Keratinocyte (primary cell): ENCODE data around the gene CCL22. TPM values are rescaled to one million over a fixed set of nuclear protein-coding genes. Genes with fewer than 3 reads are reported as not detected.

Source experiments
- DNase-seq: peaks from one replicate; pipeline ENCODE4 v3.0.0-alpha.2; 2011; ENCODE audit warnings: low read depth, missing footprints, low spot score
- FAIRE-seq: peaks from 2 replicates; lab custom pipeline; 2011; peaks lifted over from hg19 to GRCh38; lab: Jason Lieb, UNC
- H2AFZ ChIP-seq: 2 replicates; pipeline ENCODE4 v1.6.0; 2012; ENCODE audit warnings: low read length, control low read depth, inconsistent platforms; ENCODE audit not compliant: control insufficient read depth
- H3K27ac ChIP-seq: 2 replicates; pipeline ENCODE4 v1.5.1; 2011; ENCODE audit warnings: low read length; ENCODE audit not compliant: control insufficient read depth, insufficient read depth
- H3K27me3 ChIP-seq: 3 replicates; pipeline ENCODE4 v1.6.0; 2011; ENCODE audit warnings: low read length; ENCODE audit not compliant: control insufficient read depth, insufficient read depth; ENCODE audit errors: extremely low read depth
- H3K36me3 ChIP-seq, 2 experiments: 2 replicates in 1 of 2; 3 replicates in 1 of 2; pipeline ENCODE4 v1.5.1; 2011; ENCODE audit warnings: low read length in 2 of 2, mild to moderate bottlenecking in 1 of 2; ENCODE audit not compliant: control insufficient read depth in 2 of 2, insufficient read depth in 2 of 2; ENCODE audit errors: extremely low read depth in 1 of 2
- H3K4me1 ChIP-seq: 3 replicates; pipeline ENCODE4 v1.5.1; 2011; ENCODE audit warnings: low read length; ENCODE audit not compliant: control insufficient read depth, insufficient read depth; ENCODE audit errors: extremely low read depth
- H3K4me2 ChIP-seq: 3 replicates; pipeline ENCODE4 v1.6.0; 2011; ENCODE audit warnings: low read depth, low read length; ENCODE audit not compliant: control insufficient read depth, insufficient read depth; ENCODE audit errors: extremely low read depth
- H3K4me3 ChIP-seq, 3 experiments: fragments of 200-600 bp in 1 of 3; sonication (generic) in 1 of 3; 2 replicates in 2 of 3; 3 replicates in 1 of 3; pipeline ENCODE4 v1.5.1; 2011 to 2016; ENCODE audit warnings: low read length in 3 of 3, mild to moderate bottlenecking in 3 of 3, control low read depth in 2 of 3, inconsistent platforms in 1 of 3, low read depth in 1 of 3, mixed read lengths in 1 of 3, mixed run types in 1 of 3, moderate library complexity in 1 of 3; ENCODE audit not compliant: control insufficient read depth in 2 of 3, insufficient read depth in 2 of 3; ENCODE audit errors: extremely low read depth in 1 of 3
- H3K79me2 ChIP-seq: 2 replicates; pipeline ENCODE4 v1.6.0; 2012; ENCODE audit warnings: low read length; ENCODE audit not compliant: control insufficient read depth, insufficient read depth
- H3K9ac ChIP-seq: 3 replicates; pipeline ENCODE4 v1.6.0; 2011; ENCODE audit warnings: low read length; ENCODE audit not compliant: control insufficient read depth, insufficient read depth; ENCODE audit errors: extremely low read depth
- H3K9me1 ChIP-seq: 3 replicates; pipeline ENCODE4 v1.6.0; 2011; ENCODE audit warnings: low read length; ENCODE audit not compliant: control insufficient read depth, insufficient read depth; ENCODE audit errors: extremely low read depth
- H3K9me3 ChIP-seq: 2 replicates; pipeline ENCODE4 v1.5.1; 2012; ENCODE audit warnings: low read depth, low read length; ENCODE audit not compliant: control insufficient read depth
- H4K20me1 ChIP-seq: 3 replicates; pipeline ENCODE4 v1.6.0; 2011; ENCODE audit warnings: low read length; ENCODE audit not compliant: control insufficient read depth, insufficient read depth; ENCODE audit errors: extremely low read depth
- EZH2 ChIP-seq: IDR thresholded peaks from one replicate; pipeline ENCODE4 v1.6.1; 2012; ENCODE audit warnings: inconsistent platforms, mild to moderate bottlenecking, low read length, moderate library complexity
- dilution Hi-C: fragments of 300-500 bp; cut with MboI; formaldehyde crosslinking; loops from one replicate; pipeline ENCODE4 v1.7.0; 2020; ENCODE audit warnings: low sequenced_read_pairs; ENCODE audit not compliant: extremely low pct_ligation_motif_present
- polyA plus RNA-seq, 5 experiments: library from polyadenylated mRNA; depleted of rRNA in 3 of 5; stranded (reverse) in 3 of 5; stranded (forward) in 1 of 5; unstranded in 1 of 5; fragments of >200 nt; gene quantifications; 1 replicate in 1 of 5; 2 replicates in 3 of 5; 3 replicates in 1 of 5; pipeline versions ENCODE4 v1.2.1 to v1.2.3, GENCODE V29; 2011 to 2012; ENCODE audit warnings: missing spikeins in 2 of 5, low read depth in 1 of 5, low replicate concordance in 1 of 5
- TF ChIP-seq, protein P1 (sequence below), 3 experiments: IDR thresholded peaks in 1 of 3; conservative IDR thresholded peaks in 1 of 3; optimal IDR thresholded peaks in 1 of 3; 2 replicates in 2 of 3; 3 replicates in 1 of 3; pipeline versions ENCODE3 to v1.5.1; 2011; ENCODE audit warnings: low read length in 3 of 3, mild to moderate bottlenecking in 3 of 3, moderate library complexity in 2 of 3, control low read depth in 1 of 3, inconsistent platforms in 1 of 3; ENCODE audit not compliant: insufficient read depth in 2 of 3; ENCODE audit errors: extremely low read depth in 1 of 3

CCL22 gene
- polyA plus RNA-seq, 1 donor (not counting 4 experiments of a cell fraction or from before 2014, with no cell fraction given): not detected

DNA sequence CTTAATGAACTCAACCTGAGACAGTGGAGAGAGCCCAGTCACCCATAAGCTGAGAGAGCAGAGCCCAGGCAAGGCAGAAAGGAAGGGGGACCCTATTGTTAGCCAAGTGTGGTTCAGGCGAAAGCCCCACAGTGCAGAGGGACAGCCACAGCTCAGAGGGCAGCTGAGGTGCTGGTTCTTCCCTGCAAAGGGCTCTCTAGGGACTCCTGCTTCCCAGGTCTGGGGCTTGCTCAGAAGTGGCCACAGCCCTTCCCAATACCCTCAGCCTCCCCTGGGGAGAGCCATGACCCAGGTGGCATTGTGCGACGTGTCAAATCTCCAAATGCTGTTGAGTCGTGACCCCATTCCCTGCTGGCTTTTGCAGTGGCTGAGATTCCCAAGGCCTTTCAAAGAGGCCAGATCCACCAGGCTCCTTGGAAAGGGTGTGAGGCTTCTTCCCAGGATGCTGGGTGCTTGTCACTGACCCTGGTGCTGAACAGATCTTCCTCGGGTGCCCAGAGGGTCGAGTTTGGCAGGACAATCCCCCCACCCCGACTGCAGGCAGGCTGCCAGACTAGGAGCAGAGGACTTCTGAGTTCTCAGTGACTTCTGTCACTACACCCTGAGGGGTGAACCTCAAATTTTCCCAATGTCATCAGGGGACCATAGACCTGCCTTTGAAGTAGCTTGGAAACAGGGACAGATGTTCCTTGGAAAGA, 43.5 kb downstream of the CCL22 start:
- H3K79me2 ChIP-seq: no peaks in the 10 kb centered on the region
- DNase-seq: no peak
- no peak overlapping the region for H3K9ac ChIP-seq
- H2AFZ ChIP-seq: no peak overlapping the region
- no peak overlapping the region for H3K27ac ChIP-seq
- H3K4me3 ChIP-seq: no peak overlapping the region
- H3K27me3 ChIP-seq: peaks cover 15% of the 10 kb centered on the region
- dilution Hi-C loops: no loop called here
- FAIRE-seq: no peak
- no peaks in the 10 kb centered on the region for H3K9me1 ChIP-seq
- peaks cover 3% of the 10 kb centered on the region for H3K4me1 ChIP-seq
- no peak overlapping the region for H3K4me2 ChIP-seq
- TF ChIP-seq, protein P1, sequence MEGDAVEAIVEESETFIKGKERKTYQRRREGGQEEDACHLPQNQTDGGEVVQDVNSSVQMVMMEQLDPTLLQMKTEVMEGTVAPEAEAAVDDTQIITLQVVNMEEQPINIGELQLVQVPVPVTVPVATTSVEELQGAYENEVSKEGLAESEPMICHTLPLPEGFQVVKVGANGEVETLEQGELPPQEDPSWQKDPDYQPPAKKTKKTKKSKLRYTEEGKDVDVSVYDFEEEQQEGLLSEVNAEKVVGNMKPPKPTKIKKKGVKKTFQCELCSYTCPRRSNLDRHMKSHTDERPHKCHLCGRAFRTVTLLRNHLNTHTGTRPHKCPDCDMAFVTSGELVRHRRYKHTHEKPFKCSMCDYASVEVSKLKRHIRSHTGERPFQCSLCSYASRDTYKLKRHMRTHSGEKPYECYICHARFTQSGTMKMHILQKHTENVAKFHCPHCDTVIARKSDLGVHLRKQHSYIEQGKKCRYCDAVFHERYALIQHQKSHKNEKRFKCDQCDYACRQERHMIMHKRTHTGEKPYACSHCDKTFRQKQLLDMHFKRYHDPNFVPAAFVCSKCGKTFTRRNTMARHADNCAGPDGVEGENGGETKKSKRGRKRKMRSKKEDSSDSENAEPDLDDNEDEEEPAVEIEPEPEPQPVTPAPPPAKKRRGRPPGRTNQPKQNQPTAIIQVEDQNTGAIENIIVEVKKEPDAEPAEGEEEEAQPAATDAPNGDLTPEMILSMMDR (optimal IDR thresholded peaks at IDR 0.05 in 1 of 3, IDR thresholded peaks at IDR 0.05 in 1 of 3, conservative IDR thresholded peaks at IDR 0.05 in 1 of 3; ENCODE audit: extremely low read depth in 1 of 3, insufficient read depth in 2 of 3, low read length in 3 of 3): no peak
- no peak for TF ChIP-seq EZH2
- no peaks in the 10 kb centered on the region for H4K20me1 ChIP-seq
- no peaks in the 10 kb centered on the region for H3K36me3 ChIP-seq
- H3K9me3 ChIP-seq: no peaks in the 10 kb centered on the region

DNA sequence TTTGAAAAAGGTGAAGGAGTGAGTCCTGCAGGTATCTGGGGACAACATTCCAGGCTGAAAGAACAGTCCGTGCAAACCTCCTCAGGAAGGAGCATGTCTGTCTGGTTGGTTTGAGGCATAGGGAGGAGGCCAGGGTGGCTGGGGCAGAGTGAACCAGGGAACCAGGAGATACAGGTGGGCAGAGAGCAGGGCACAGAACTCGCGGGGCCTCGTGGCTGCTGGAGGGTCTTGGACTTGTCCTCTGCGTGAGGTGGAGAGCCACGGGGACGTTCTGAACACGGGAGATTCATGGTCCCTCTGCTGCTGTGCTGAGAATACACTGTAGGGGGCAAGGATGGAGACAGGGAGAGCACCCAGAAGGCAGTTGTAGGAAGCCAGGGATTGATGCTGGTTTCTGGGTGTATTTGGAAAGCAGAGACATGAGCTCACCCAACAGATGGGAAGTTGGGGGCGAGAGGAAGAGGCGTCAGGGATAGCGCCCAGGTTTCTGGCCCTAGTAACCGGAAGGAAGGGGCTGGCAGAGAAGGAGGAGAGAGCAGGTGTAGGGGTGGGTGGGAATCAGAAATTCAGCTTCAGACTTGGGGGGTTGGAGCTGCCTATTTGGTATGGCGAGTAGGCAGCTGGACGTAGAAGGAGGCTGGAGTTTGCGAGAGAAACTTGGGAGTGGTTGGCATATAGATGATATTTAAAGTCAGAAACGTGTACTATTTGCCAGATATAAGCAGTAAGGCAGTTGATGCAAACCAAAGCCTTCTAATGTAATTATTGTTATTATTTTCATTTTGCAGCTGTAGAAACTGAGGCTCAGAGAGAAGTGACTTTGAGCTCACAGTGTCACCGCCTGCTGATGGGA, 45.6 kb downstream of the CCL22 start, which contains the start of gene CCL17:
Gene CCL17, plus strand, starts transcription at position 803 of the 853 bp plus-strand sequence. CDS start 9,166 bp downstream, outside the sequence.
- Histone ChIP-seq H3K9ac (no peak within 1 kb of the TSS), H3K9me3 (peaks cover 1% of the 10 kb centered on the region), H3K79me2 (no peaks in the 10 kb centered on the region), H3K4me1 (peaks cover 3% of the 10 kb centered on the region), H2AFZ (no peak within 1 kb of the TSS), H3K9me1 (no peaks in the 10 kb centered on the region), H4K20me1 (no peaks in the 10 kb centered on the region), H3K27me3 (peaks cover 14% of the 10 kb centered on the region), H3K4me2 (no peak within 1 kb of the TSS), H3K36me3 (no peaks in the 10 kb centered on the region), H3K4me3 (no peak within 1 kb of the TSS), H3K27ac (no peak within 1 kb of the TSS)
- no peak for DNase-seq
- TF ChIP-seq, protein P1 (optimal IDR thresholded peaks at IDR 0.05 in 1 of 3, IDR thresholded peaks at IDR 0.05 in 1 of 3, conservative IDR thresholded peaks at IDR 0.05 in 1 of 3; ENCODE audit: extremely low read depth in 1 of 3, insufficient read depth in 2 of 3, low read length in 3 of 3): no peak
- no peak for TF ChIP-seq EZH2
- dilution Hi-C loops: no loop called here
- FAIRE-seq: no peak
